ENCODE data around the gene HIP1.

GRCh38 chr7:75532639-75533038, 206.1 kb downstream of the HIP1 start:
- no peak for TF ChIP-seq POLR2AphosphoS5 (IDR thresholded peaks at IDR 0.05; ENCODE audit: low read depth, low read length)
- TF ChIP-seq, protein P1, sequence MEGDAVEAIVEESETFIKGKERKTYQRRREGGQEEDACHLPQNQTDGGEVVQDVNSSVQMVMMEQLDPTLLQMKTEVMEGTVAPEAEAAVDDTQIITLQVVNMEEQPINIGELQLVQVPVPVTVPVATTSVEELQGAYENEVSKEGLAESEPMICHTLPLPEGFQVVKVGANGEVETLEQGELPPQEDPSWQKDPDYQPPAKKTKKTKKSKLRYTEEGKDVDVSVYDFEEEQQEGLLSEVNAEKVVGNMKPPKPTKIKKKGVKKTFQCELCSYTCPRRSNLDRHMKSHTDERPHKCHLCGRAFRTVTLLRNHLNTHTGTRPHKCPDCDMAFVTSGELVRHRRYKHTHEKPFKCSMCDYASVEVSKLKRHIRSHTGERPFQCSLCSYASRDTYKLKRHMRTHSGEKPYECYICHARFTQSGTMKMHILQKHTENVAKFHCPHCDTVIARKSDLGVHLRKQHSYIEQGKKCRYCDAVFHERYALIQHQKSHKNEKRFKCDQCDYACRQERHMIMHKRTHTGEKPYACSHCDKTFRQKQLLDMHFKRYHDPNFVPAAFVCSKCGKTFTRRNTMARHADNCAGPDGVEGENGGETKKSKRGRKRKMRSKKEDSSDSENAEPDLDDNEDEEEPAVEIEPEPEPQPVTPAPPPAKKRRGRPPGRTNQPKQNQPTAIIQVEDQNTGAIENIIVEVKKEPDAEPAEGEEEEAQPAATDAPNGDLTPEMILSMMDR (IDR thresholded peaks at IDR 0.05) = no peak
- TF ChIP-seq, protein P2, sequence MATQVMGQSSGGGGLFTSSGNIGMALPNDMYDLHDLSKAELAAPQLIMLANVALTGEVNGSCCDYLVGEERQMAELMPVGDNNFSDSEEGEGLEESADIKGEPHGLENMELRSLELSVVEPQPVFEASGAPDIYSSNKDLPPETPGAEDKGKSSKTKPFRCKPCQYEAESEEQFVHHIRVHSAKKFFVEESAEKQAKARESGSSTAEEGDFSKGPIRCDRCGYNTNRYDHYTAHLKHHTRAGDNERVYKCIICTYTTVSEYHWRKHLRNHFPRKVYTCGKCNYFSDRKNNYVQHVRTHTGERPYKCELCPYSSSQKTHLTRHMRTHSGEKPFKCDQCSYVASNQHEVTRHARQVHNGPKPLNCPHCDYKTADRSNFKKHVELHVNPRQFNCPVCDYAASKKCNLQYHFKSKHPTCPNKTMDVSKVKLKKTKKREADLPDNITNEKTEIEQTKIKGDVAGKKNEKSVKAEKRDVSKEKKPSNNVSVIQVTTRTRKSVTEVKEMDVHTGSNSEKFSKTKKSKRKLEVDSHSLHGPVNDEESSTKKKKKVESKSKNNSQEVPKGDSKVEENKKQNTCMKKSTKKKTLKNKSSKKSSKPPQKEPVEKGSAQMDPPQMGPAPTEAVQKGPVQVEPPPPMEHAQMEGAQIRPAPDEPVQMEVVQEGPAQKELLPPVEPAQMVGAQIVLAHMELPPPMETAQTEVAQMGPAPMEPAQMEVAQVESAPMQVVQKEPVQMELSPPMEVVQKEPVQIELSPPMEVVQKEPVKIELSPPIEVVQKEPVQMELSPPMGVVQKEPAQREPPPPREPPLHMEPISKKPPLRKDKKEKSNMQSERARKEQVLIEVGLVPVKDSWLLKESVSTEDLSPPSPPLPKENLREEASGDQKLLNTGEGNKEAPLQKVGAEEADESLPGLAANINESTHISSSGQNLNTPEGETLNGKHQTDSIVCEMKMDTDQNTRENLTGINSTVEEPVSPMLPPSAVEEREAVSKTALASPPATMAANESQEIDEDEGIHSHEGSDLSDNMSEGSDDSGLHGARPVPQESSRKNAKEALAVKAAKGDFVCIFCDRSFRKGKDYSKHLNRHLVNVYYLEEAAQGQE (IDR thresholded peaks at IDR 0.05; ENCODE audit: insufficient read depth in 1 of 2, low read depth in 2 of 2, low read length in 1 of 2) = no peak
- TF ChIP-seq SIN3A (IDR thresholded peaks at IDR 0.05; ENCODE audit: borderline replicate concordance, insufficient read depth, low read depth, low read length) = no peak
